ENCODE results near the gene HNRNPD. TPM values are rescaled to one million over a fixed set of nuclear protein-coding genes. Genes with fewer than 3 reads are reported as not detected.
A peak's percentile ranks its signal among the peaks of the same experiment; 100 is the strongest.
"Not testable (repeated sequence)": the region's sequence is repeated elsewhere in the genome, so short reads cannot be mapped to it uniquely, and the experiment has no call there.

HNRNPD gene, protein sequence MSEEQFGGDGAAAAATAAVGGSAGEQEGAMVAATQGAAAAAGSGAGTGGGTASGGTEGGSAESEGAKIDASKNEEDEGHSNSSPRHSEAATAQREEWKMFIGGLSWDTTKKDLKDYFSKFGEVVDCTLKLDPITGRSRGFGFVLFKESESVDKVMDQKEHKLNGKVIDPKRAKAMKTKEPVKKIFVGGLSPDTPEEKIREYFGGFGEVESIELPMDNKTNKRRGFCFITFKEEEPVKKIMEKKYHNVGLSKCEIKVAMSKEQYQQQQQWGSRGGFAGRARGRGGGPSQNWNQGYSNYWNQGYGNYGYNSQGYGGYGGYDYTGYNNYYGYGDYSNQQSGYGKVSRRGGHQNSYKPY
- 100 to 1,000 TPM; 486 to 601 (median 524) TPM for polyA plus RNA-seq (ENCODE audit: insufficient read length in 4 of 4)

DNA sequence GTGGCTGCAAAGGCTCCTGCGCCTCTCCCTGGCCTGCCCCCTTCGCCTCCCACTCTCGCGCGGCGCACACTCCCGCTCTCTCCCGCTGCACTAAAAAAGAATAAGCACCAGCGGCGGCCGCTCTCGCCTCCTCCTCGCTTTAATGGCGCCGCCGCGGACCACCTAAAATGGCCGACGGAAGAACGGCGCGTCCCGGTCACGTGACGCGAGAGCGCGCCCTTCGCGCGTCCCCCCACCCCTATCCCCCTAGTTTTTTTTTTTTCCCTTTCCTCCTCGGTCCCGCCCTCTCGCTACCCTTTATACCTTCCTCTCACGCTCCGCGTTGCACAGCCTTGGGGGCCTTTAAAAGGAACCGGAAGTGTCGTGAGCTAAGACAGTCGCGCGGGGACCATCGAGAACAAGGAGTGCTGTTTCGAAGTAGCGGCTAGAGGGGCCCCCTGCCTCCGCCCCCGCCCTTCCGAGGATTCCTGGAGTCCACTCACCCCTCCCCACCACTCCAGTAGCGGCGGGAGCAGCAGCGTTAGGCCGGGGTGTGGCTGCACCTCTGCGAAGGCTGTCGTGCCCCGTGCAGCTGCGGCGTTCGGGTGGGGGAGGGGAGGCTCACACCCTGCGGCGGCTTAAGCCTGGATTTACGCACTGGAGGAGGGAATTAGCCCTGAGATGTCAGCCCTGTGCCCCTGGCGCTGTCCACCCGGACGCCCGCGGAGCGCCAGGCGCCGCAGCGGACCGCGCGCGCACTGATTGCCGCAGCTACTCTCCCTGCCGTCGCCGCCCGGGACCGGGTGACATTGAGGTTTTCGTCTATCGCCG is at the start of gene HNRNPD:
Gene HNRNPD (minus strand): TSS at position 176 of the 810 bp plus-strand sequence. CDS start 313 bp downstream, outside the sequence.
- peak; percentile 96 to 99 (median 98) for DNase-seq (ENCODE audit: low read depth in 4 of 4, low spot score in 2 of 4)

DNA sequence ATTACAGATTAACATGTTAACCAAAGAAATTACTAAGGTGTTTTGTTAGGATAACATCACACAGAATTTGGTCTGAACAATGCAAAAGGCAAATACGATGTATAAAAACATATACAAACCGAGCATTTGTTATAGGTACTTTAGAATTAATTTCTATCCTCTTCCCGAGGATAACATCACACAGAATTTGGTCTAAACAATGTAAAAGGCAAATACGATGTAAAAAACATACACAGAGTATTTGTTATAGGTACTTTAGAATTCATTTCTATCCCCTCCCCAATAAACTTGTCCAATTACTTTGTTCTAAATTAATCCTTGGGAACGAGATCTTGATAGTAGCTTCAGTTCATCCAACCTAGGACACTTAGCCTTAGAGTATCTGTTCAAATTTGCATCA is 48.8 kb upstream of the HNRNPD start:
- DNase-seq (ENCODE audit: low read depth in 4 of 4, low spot score in 2 of 4) = no peak

DNA sequence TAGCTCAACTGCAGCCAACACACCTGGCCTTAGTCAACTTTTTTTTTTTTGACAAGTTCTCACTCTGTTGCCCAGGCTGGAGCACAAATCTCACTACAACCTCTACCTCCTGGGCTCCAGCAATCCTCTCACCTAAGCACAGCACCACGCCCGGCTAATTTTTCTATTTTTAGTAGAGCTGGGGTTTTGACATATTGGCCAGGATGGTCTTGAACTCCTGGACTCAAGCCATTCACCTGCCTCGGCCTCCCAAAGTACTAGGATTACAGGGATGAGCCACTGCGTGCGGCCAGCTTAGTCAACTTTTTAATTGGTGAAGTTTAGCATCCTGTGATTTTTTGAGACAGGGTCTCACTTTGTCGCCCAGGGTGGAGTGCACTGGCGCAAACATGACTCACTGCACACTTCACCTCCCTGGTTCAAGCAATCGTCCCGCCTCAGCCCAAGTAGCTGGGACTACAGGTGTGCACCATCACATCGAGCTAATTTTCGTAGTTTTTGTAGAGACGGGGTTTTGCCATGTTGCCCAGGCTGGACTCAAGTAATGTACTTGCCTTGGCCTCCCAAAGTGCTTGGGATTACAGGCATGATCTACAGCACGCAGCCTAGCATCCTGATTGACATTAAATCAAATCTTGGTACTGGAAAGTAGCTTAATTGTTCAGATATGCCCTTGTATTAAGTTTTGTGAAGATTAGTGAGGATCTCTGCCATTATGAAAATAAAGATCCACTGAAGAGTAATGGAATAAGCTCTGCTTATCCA is 48.2 kb upstream of the HNRNPD start:
- DNase-seq (ENCODE audit: low read depth in 4 of 4, low spot score in 2 of 4) = no peak

DNA sequence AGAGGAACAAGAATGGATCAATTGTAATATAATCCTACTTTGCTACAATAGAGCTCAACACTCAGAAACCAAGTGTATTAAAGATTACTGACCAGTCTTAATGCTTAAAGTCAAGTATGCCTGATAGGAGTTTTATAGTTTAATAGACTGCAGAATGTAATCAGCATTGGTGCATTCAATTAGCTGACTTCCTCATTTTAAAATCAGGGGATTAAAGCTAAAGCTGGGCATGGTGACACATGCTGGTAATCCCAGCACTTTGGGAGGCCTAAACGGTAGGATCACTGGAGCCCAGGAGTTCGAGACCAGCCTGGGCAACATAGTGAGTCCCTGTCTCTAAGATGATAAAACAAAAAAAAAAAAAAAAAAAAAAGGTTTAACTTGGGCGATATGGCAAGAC is 45.7 kb upstream of the HNRNPD start:
- no peak for DNase-seq (ENCODE audit: low read depth in 4 of 4, low spot score in 2 of 4)

DNA sequence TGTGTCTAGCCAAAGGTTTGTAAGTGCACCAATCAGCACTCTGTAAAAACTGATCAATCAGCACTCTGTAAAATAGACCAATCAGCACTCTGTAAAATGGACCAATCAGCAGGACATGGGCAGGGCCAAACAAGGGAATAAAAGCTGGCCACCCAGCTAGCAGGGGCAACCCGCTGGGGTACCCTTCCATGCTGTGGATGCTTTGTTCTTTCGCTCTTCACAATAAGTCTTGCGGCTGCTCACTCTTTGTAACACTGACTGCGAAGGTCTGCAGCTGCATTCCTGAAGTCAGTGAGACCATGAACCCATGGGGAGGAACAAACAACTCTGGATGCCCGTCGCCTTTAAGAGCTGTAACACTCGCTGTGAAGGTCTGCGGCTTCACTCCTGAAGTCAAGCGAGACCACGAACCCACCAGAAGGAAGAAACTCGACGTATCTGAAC is 42.2 kb upstream of the HNRNPD start:
- no peak for DNase-seq (ENCODE audit: low read depth in 4 of 4, low spot score in 2 of 4)

DNA sequence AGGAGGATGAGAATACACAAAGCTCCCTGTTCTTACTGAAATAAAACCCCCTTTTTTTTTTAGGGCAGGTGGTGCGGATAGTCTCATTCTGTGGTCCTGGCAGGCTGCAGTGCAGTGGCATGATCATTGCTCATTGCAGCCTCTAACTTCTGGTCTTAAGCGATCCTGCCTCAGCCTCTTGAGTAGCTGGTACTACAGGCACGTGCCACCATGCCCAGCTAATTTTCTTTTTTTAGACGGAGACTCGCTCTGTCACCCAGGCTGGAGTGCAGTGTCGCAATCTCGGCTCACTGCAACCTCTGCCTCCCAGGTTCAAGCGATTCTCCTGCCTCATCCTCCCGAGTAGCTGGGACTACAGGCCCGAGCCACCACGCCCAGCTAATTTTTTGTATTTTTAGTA is 41.3 kb upstream of the HNRNPD start:
- DNase-seq (ENCODE audit: low read depth in 4 of 4, low spot score in 2 of 4) = not testable (repeated sequence)

DNA sequence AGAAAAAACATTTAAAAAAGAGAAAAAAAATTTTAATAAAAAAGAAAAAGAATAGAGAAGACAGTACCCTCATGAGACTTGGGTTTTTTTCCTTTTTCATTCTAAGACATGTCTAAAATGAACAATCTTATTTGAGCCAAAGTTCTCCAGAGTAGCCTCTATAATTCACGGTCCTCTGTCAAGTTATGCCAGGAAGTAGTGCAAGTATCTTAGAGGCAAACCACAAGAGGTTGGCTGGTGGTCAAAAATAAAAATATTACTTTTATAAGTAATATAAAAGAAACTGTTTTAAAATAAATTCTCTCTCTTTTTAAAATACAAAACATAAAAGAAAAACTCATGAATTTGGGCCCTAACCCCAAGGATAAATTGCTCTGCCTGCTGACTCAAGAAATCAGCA is 29.9 kb upstream of the HNRNPD start:
- DNase-seq (ENCODE audit: low read depth in 4 of 4, low spot score in 2 of 4) = no peak

DNA sequence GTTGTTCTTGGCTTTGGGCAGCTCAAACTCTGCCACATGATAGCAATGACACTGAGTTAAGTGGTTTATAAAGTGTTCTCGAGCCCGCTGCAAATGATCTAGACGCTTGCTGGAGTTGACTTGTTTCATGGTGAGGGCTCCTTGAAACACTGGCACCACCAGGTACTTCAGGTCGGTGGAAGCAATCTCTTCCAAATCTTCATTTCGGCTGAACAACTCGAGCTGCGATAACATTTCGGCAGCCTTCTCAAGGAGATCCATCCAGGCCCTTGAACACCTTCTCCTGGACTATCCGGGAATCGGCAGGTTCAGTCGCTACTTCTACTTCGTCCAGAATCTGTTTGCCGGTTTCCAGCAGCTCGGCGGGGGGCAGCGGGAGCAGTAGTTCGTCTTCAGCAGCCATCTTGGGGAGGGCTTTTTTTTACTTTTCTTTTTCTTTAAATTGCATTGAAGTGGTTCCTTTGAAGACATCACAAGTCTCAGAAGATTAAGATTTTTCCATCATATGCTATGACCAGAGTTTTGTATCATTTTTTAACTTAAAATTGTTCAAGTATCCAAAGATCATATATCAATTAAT is 28.5 kb upstream of the HNRNPD start:
- DNase-seq (ENCODE audit: low read depth in 4 of 4, low spot score in 2 of 4) = no peak

DNA sequence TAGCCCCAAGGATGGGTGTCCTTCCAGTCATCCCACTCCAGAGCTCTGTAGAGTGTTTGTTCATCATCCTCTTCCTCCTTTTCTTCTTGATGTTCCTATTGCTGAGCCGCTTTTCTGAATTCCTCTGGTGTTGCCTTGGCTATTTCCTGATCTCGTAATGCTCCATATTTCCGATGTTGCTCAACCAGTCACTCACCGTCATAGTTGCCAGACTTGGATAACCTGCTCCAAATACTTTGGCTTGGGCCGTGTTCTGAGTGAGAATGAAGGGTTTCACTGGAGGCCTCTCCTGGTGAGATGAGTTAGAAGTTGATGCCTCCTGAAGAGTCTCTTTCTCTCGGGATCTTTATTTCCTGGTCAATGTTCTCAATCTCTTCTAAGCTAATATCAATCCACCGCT is 27.8 kb upstream of the HNRNPD start:
- no peak for DNase-seq (ENCODE audit: low read depth in 4 of 4, low spot score in 2 of 4)

DNA sequence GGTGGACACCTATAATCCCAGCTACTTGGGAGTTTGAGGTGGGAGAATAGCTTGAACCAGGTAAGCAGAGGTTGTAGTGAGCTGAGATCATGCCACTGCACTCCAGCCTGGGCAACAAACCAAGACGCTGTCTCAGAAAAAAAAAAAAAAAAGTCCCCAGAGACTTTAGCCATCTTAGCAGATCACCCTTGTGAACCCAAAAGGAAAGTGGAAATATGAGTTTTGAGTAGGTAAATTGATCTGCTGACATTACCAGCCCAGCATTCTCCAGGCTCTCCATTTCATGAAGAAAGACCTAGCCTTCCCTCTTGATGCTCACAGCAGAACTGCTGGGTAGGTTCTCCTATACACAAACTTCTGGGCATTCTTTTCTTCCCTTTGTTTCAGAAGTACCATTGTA is 24.5 kb upstream of the HNRNPD start:
- DNase-seq (ENCODE audit: low read depth in 4 of 4, low spot score in 2 of 4) = no peak

DNA sequence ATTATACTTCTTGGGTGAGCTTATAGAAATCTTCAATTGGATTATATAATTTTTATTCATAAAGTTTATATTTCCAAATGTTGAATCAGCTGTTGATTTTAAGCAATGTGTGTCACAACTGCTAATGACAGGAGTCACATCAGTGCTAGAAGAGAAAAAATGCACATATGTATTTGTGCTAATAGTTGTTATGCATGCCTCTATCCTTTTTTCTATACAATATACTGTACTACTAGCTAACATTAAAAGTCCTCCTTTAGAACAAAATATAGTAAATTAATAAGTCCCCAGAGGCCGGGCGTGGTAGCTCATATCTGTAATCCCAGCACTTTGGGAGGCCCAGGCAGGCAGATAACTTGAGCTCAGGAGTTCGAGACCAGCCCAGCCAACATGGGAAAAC is 23.7 kb upstream of the HNRNPD start:
- DNase-seq (ENCODE audit: low read depth in 4 of 4, low spot score in 2 of 4) = no peak

DNA sequence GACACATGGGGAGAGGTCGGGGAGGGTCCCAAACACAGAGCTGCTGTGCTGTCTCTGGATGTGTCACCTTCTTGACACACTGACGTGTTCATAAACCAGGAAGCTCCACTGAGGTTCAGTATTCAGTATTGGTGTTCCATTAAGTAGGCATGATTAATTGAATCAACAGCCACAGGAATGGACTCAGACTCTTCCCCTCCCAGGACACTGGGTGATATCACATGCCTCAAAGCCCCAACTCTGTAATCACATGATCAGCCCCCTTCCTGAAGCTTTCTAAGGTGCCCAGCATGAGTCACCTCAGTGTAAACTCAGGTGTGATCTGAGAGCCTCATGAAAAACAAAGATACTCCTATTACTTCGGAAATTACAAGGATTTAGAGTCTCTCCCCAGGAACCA is 21.1 kb upstream of the HNRNPD start:
- DNase-seq (ENCODE audit: low read depth in 4 of 4, low spot score in 2 of 4) = no peak

DNA sequence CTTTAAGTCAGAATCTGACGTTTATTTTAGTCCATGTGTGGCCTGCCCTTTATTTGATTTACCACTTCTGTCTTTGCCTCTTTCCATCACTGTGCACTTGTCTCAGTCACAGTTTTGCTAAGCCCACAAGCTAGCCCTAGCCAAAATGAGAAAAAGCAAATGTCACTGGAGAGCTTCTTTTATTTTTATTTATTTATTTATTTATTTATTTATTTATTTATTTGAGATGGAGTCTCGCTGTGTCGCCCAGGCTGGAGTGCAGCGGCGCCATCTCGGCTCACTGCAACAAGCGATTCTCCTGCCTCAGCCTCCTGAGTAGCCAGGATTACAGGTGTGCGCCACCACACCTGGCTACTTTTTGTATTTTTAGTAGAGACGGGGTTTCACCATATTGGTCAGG is 16.3 kb upstream of the HNRNPD start:
- DNase-seq (ENCODE audit: low read depth in 4 of 4, low spot score in 2 of 4) = not testable (repeated sequence)

DNA sequence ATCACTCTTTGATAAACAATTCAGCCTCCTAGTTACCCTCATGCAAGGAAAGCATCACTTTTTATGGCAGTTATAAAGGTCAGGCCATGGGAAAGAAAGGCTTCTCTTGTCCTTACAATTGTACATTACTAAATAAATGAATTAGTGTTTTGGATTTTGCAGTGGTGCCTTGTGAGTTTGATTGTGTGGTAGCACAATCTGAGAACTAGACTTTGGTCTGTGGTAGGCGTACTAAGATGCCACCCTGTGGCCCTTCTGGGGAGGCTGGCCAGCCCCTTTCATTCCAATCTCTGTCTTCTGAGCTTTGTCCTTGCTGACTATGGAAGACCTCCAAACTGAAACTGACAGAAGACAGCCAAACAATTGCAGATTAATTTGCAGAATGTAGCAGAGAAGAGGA is 14.6 kb upstream of the HNRNPD start:
- no peak for DNase-seq (ENCODE audit: low read depth in 4 of 4, low spot score in 2 of 4)

DNA sequence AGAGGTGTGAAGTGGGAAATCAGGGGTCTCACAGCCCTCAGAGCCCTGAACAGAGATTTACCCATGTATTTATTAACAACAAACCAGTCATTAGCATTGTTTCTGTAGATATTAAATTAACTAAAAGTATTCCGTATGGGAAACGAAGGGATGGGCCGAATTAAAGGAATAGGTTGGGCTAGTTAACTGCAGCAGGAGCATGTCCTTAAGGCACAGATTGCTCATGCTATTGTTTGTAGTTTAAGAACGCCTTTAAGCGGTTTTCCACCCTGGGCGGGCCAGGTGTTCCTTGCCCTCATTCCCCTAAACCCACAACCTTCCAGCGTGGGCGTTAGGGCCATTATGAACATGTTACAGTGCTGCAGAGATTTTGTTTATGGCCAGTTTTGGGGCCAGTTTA is 12.5 kb upstream of the HNRNPD start:
- not testable (repeated sequence) for DNase-seq (ENCODE audit: low read depth in 4 of 4, low spot score in 2 of 4)

DNA sequence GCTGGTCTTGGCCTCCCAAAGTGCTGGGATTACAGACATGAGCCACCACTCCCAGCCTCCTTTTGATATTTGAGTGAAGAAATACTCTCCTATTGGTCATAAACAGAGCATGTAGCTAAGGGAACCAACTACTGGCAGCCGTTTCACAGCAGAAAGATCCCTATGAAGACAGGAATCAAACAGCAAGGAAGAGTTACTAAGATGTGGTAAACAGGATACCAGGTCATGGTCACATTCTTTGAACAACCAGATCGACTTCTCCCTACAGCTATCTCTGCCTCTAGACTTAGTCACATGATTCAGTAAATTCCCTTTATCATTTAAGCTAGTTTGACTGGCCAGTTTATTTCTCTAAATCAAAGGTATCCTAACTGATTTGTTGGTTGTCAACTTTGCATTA is 9.0 kb upstream of the HNRNPD start:
- DNase-seq (ENCODE audit: low read depth in 4 of 4, low spot score in 2 of 4) = no peak

DNA sequence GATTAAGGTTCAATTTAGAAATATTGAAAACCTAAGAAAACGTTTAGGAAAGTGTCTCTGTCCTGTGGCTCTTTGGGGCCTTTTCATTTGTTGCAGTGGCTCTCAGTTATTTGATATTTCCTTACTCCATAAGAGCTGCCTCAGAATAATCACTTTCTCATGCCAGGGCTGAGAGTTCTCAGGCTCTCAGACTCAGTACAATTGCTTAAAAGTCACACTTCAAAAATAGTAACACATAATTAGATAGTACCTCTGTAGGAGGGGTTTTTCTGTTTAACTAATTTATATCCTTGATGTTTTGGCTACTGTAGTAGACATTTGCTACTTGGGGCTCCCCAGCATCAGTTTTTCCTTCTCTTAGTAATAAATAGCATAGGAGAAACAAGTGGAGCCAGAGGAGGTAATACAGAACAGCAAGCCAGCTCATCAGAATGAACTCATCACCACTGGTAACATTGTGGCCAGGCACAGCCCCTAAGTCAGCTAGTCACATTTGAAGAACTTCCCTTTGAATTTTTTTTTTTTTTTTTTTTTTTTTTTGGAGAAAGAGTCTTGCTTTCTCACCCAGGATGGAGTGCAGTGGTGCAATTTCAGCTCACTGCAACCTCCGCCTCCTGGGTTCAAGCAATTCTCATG is 8.0 kb upstream of the HNRNPD start:
- DNase-seq (ENCODE audit: low read depth in 4 of 4, low spot score in 2 of 4) = no peak

DNA sequence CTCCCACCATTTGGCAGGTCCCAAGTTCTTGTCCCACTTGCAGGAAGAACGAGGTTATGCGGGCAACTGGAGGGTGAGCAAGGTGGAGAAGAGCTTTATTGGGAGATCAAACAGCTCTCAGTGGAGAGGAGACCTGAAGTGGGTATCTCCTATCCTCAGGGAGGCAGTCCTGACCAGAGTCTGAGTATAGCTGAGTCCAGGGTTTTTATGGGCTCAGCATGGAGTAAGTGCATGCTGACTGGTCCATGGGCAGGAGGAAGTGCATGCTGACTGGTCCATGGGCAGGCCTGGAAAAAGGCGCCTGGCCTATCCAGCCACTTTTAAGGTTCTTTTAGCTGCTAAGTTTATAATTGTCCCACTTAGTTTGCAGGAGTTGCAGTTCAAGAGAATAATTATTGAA is 7.4 kb upstream of the HNRNPD start:
- no peak for DNase-seq (ENCODE audit: low read depth in 4 of 4, low spot score in 2 of 4)

DNA sequence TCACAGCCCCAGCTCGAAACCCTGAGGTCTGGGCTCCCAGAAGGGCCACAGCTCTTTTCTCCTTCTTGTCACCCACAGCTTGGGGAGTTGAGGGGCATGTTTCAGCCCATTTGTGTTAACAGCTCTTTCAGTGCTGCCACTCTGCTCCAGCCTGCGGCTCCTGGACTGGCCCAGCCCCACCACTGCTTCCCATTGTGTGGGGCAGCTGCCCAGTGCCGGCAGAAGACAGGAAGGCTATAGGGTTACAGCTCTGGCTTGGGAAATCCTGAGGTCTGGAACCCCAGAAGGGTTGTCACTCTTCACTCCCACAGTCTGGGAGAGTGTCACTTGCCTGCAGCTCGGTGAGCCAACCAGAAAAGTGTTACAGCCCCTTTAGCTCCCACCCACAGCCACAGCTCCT is 7.0 kb upstream of the HNRNPD start:
- no peak for DNase-seq (ENCODE audit: low read depth in 4 of 4, low spot score in 2 of 4)

DNA sequence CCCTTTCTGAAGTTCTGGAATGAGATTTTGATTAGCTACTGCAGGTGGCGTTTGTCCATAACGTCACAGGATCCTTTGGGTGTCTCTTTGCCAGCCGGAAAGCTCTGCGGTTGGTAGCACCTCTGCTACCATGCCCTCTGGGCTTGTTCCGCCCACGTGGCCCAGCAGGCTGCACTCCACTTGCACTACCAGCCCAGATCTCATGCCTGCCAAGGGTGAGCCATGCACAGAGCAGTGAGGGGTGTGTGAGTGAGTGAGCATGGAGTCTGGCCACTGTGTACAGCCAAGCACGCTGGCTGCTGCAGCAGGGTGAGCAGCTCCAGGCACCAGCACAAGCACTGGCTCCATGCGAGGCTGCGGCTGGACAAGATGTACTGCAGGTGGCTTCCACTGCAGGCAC is 6.6 kb upstream of the HNRNPD start:
- no peak for DNase-seq (ENCODE audit: low read depth in 4 of 4, low spot score in 2 of 4)
